ENCODE data around the gene ATP2A3.

DNA sequence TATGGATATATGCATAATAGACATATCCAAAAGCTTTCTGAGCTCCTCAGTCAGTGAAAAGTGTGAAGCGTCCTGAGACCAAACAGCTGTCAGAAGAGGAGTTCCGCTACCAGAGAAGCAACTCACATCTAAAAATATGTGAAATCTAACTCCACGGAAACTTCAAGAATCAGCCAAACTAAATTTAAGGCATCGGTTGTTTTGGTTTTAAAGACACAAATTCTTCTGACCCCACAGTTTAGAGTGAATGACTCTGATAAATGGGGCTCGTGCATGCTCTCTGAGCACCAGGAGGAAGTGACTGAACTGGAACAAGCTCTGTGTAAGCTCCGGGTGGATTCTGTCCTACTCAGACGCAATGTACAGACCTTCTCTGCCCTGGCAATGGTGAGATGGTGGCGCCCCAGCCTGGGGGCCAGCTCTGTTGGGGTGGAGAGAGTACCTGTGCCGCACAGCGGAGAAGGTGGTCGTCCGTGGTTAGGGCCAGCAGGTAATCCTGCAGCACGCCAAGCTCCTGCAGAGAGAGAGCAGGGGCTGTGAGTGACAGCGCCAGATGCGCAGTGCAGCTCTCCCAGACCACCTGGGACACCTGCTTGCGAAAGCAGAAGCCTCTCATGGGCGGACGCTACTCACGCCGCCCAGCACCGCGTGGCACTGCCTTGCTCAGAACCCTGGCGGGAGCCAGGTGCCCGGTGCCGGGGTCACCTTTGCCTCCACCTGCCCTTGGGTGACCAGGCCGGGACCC lies 44.4 kb upstream of the ATP2A3 start:
- TF ChIP-seq, protein P1, sequence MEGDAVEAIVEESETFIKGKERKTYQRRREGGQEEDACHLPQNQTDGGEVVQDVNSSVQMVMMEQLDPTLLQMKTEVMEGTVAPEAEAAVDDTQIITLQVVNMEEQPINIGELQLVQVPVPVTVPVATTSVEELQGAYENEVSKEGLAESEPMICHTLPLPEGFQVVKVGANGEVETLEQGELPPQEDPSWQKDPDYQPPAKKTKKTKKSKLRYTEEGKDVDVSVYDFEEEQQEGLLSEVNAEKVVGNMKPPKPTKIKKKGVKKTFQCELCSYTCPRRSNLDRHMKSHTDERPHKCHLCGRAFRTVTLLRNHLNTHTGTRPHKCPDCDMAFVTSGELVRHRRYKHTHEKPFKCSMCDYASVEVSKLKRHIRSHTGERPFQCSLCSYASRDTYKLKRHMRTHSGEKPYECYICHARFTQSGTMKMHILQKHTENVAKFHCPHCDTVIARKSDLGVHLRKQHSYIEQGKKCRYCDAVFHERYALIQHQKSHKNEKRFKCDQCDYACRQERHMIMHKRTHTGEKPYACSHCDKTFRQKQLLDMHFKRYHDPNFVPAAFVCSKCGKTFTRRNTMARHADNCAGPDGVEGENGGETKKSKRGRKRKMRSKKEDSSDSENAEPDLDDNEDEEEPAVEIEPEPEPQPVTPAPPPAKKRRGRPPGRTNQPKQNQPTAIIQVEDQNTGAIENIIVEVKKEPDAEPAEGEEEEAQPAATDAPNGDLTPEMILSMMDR (IDR thresholded peaks at IDR 0.05 in 4 of 5, conservative IDR thresholded peaks at IDR 0.05 in 1 of 5) = no peak
- TF ChIP-seq POLR2A (IDR thresholded peaks at IDR 0.05) = no peak

Data from gastrocnemius medialis (tissue), 4 donors.